PC-9 (cell line): ENCODE data around the gene LURAP1L. TPM values are rescaled to one million over a fixed set of nuclear protein-coding genes. Genes with fewer than 3 reads are reported as not detected.

Source experiments
- BruUV-seq: library from RNA; stranded (reverse); fragments of 400-500 nt; replicated peaks from 2 replicates; lab custom pipeline; 2021; lab: Mats Ljungman, UMichigan
- CTCF ChIA-PET: fragments of 300-600 bp; sonication (Branson Sonifier 250); formaldehyde crosslinking; loops from one replicate; lab custom pipeline; 2022; ENCODE audit warnings: antibody characterized with exemption; lab: Charles Lee
- POLR2A ChIA-PET: fragments of 300-600 bp; sonication (Branson Sonifier 250); formaldehyde crosslinking; loops from one replicate; lab custom pipeline; 2022; ENCODE audit warnings: antibody characterized with exemption; ENCODE audit not compliant: unreplicated experiment; lab: Charles Lee
- DNase-seq, 2 experiments: peaks; one replicate each; pipeline versions ENCODE4 v3.0.0 to v3.0.0-alpha.2; 2015 to 2022; ENCODE audit warnings: mixed read lengths in 1 of 2
- H2AFZ ChIP-seq: fragments of 200-600 bp; sonication (generic); 2 replicates; pipeline ENCODE4 v1.8.1; 2017; ENCODE audit warnings: antibody characterized with exemption
- H3F3A ChIP-seq: fragments of 200-600 bp; sonication (generic); 2 replicates; pipeline ENCODE4 v1.8.1; 2017; ENCODE audit warnings: antibody characterized with exemption, mild to moderate bottlenecking, low read depth; ENCODE audit not compliant: insufficient read depth
- H3K27ac ChIP-seq: fragments of 200-600 bp; sonication (generic); 2 replicates; pipeline ENCODE4 v1.6.1; 2016; ENCODE audit warnings: mixed run types
- H3K27me3 ChIP-seq: fragments of 200-600 bp; sonication (generic); 2 replicates; pipeline ENCODE4 v1.6.1; 2016; ENCODE audit warnings: low read depth, mixed run types; ENCODE audit not compliant: insufficient read depth
- H3K36me3 ChIP-seq: fragments of 200-600 bp; sonication (generic); 2 replicates; pipeline ENCODE4 v1.6.1; 2016; ENCODE audit warnings: low read depth, mixed run types
- H3K4me1 ChIP-seq: fragments of 200-600 bp; sonication (generic); replicated peaks from 2 replicates; pipeline ENCODE4 v1.6.1; 2016; ENCODE audit warnings: mixed run types; ENCODE audit not compliant: insufficient read depth
- H3K4me2 ChIP-seq: fragments of 200-600 bp; sonication (generic); 2 replicates; pipeline ENCODE4 v1.6.1; 2017; ENCODE audit warnings: mixed run types
- H3K4me3 ChIP-seq: fragments of 200-600 bp; sonication (generic); 2 replicates; pipeline ENCODE4 v1.6.1; 2016; ENCODE audit warnings: mixed run types
- H3K79me2 ChIP-seq: fragments of 200-600 bp; sonication (generic); 2 replicates; pipeline ENCODE4 v1.6.1; 2017; ENCODE audit warnings: low read depth, mixed run types
- H3K9me2 ChIP-seq: fragments of 200-600 bp; sonication (generic); 2 replicates; pipeline ENCODE4 v1.8.1; 2017; ENCODE audit warnings: mild to moderate bottlenecking; ENCODE audit not compliant: insufficient read depth
- H3K9me3 ChIP-seq: fragments of 200-600 bp; sonication (generic); 2 replicates; pipeline ENCODE4 v1.8.1; 2016; ENCODE audit warnings: low read depth; ENCODE audit not compliant: insufficient read depth
- H4K20me1 ChIP-seq: fragments of 200-600 bp; sonication (generic); 2 replicates; pipeline ENCODE4 v1.8.1; 2017; ENCODE audit not compliant: insufficient read depth
- EZH2 ChIP-seq: fragments of 200-600 bp; sonication (generic); IDR thresholded peaks from 2 replicates; pipeline ENCODE4 v1.8.0; 2017; ENCODE audit warnings: antibody characterized with exemption, low read depth
- intact Hi-C: fragments of 100-400 bp; cut with micrococcal nuclease; formaldehyde crosslinking; loops from one replicate; pipeline ENCODE4 v1.10.0; 2022; ENCODE audit not compliant: unreplicated experiment
- total RNA-seq: library from RNA; stranded (reverse); gene quantifications from 2 replicates; pipeline ENCODE4 v1.2.3, GENCODE V29; 2021
- TF ChIP-seq, protein P1 (sequence below): fragments of 200-600 bp; sonication (generic); conservative IDR thresholded peaks from 2 replicates; pipeline ENCODE4 v1.6.1; 2017; ENCODE audit warnings: mixed run types, antibody characterized with exemption, mild to moderate bottlenecking, moderate library complexity

LURAP1L gene
- total RNA-seq, 1 experiment from 2014 or later = 4.1 TPM

- H3K27ac ChIP-seq = peak overlapping the region; percentile 100
- H3K4me3 ChIP-seq = no peak overlapping the region
These were observed 37.1 kb downstream of the LURAP1L start for GRCh38 chr9:12811935-12812334.

GRCh38 chr9:12812710-12813109 lies 37.9 kb downstream of the LURAP1L start:
- no peak overlapping the region for H3K4me2 ChIP-seq
- intact Hi-C loops = loop anchor here (5.0 to 10.0 kb wide), 2 partner anchors 90 to 142 kb away; no protein-coding TSS in a partner anchor

More at GRCh38 chr9:12811935-12812334, 37.1 kb downstream of the LURAP1L start:
- Histone ChIP-seq H4K20me1 (no peaks in the 10 kb centered on the region), H3K4me1 (peaks cover 33% of the 10 kb centered on the region), H3K27me3 (no peaks in the 10 kb centered on the region), H3K36me3 (no peaks in the 10 kb centered on the region), H3K4me2 (no peak overlapping the region), H3K9me2 (no peaks in the 10 kb centered on the region), H3K9me3 (0 out of 2 replicates have a peak, but pooled peaks cover 7% of the 10 kb centered on the region), H3K79me2 (no peaks in the 10 kb centered on the region), H3F3A (peaks cover 20% of the 10 kb centered on the region), H2AFZ (no peak overlapping the region)
- no TSS peak for BruUV-seq
- ChIA-PET POLR2A (no interaction called here), CTCF (no interaction called here)
- intact Hi-C loops = loop anchor here (5.0 to 10.0 kb wide), 2 partner anchors 90 to 143 kb away; no protein-coding TSS in a partner anchor
- no peak for TF ChIP-seq EZH2
- TF ChIP-seq, protein P1, sequence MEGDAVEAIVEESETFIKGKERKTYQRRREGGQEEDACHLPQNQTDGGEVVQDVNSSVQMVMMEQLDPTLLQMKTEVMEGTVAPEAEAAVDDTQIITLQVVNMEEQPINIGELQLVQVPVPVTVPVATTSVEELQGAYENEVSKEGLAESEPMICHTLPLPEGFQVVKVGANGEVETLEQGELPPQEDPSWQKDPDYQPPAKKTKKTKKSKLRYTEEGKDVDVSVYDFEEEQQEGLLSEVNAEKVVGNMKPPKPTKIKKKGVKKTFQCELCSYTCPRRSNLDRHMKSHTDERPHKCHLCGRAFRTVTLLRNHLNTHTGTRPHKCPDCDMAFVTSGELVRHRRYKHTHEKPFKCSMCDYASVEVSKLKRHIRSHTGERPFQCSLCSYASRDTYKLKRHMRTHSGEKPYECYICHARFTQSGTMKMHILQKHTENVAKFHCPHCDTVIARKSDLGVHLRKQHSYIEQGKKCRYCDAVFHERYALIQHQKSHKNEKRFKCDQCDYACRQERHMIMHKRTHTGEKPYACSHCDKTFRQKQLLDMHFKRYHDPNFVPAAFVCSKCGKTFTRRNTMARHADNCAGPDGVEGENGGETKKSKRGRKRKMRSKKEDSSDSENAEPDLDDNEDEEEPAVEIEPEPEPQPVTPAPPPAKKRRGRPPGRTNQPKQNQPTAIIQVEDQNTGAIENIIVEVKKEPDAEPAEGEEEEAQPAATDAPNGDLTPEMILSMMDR = no peak
- DNase-seq = no peak

GRCh38 chr9:12813533-12813932 lies 38.7 kb downstream of the LURAP1L start:
- intact Hi-C loops = loop anchor here (5.0 to 10.0 kb wide), 2 partner anchors 91 to 141 kb away; no protein-coding TSS in a partner anchor
- peak overlapping the region; percentile 78 for H3K4me2 ChIP-seq
- H3K9me3 ChIP-seq = 0 out of 2 replicates have a peak, but pooled peaks cover 7% of the 10 kb centered on the region
- no peak for DNase-seq
- TF ChIP-seq, protein P1 = no peak
- no peak for TF ChIP-seq EZH2
- POLR2A ChIA-PET = no interaction called here
- CTCF ChIA-PET = no interaction called here
- peak overlapping the region; percentile 100 for H3K27ac ChIP-seq
- H2AFZ ChIP-seq = no peak overlapping the region
- no peaks in the 10 kb centered on the region for H4K20me1 ChIP-seq
- no peaks in the 10 kb centered on the region for H3K79me2 ChIP-seq
- H3K9me2 ChIP-seq = no peaks in the 10 kb centered on the region
- no peaks in the 10 kb centered on the region for H3K27me3 ChIP-seq
- TSS peak; percentile 64 for BruUV-seq
- peaks cover 33% of the 10 kb centered on the region for H3K4me1 ChIP-seq
- peaks cover 20% of the 10 kb centered on the region for H3F3A ChIP-seq
- H3K36me3 ChIP-seq = no peaks in the 10 kb centered on the region
- H3K4me3 ChIP-seq = peak overlapping the region; percentile 38; the same call in 1 of the 2 replicates

More at GRCh38 chr9:12812710-12813109, 37.9 kb downstream of the LURAP1L start:
- Histone ChIP-seq H3K4me1 (peaks cover 33% of the 10 kb centered on the region), H3K9me2 (no peaks in the 10 kb centered on the region), H3K9me3 (0 out of 2 replicates have a peak, but pooled peaks cover 7% of the 10 kb centered on the region), H3K36me3 (no peaks in the 10 kb centered on the region), H3K4me3 (no peak overlapping the region), H3K27ac (peak overlapping the region; percentile 100), H3K79me2 (no peaks in the 10 kb centered on the region), H4K20me1 (no peaks in the 10 kb centered on the region), H3F3A (peaks cover 20% of the 10 kb centered on the region), H2AFZ (no peak overlapping the region), H3K27me3 (no peaks in the 10 kb centered on the region)
- POLR2A ChIA-PET = no interaction called here
- BruUV-seq = no TSS peak
- TF ChIP-seq, protein P1 = no peak
- no peak for TF ChIP-seq EZH2
- CTCF ChIA-PET = no interaction called here
- DNase-seq = no peak
